ENCODE data around the gene PTPN5.

DNA sequence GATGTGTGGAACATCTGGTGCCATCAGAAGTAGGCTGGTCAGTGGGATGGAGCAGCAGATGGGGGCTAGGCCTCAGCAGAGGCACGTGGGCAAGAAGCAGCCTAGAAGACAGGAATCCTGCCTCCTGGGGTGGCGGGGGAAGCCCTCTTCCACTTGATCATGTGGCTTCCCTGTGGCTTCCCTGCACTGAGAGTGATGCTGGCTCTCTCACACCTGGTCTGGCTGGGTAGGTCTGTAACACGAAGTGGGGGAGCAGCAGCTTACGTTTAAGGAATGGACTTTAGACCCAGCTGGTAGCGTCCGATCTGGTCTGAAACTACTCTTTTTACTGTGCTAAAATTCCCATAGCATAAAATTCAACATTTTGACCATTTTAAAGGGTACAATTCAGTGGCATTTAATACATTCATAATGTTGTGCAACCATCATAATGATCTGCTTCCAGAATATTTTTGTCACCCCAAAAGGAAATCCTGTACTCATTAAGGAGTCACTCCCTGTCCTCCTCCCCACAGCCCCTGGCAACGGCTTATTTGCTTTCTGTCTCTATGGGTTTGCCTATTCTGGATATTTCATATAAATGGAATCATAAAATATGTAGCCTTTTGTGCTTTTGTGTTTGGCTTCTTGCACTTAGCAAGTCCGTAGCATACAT, 21.7 kb downstream of the PTPN5 start:
- no peak for TF ChIP-seq POLR2AphosphoS5 (IDR thresholded peaks at IDR 0.05; ENCODE audit: borderline replicate concordance, low read depth, low read length)
- no peak for TF ChIP-seq FOXP2 (optimal IDR thresholded peaks at IDR 0.05; ENCODE audit: control extremely low read depth, extremely low read length, insufficient read depth)
- no peak for TF ChIP-seq EZH2 (IDR thresholded peaks at IDR 0.05)
